ENCODE measurements around the gene DENND5A. TPM values are rescaled to one million over a fixed set of nuclear protein-coding genes. Genes with fewer than 3 reads are reported as not detected.
A peak's percentile ranks its signal among the peaks of the same experiment; 100 is the strongest.
"Not testable (repeated sequence)": the region's sequence is repeated elsewhere in the genome, so short reads cannot be mapped to it uniquely, and the experiment has no call there.

The DENND5A gene
- total RNA-seq, 1 donor from 2014 or later = 130 TPM

GRCh38 chr11:9099617-9100016 is 165.5 kb downstream of the DENND5A start:
- no peak for DNase-seq (ENCODE audit: low read depth in 2 of 2)

- not testable (repeated sequence) for DNase-seq (ENCODE audit: low read depth in 2 of 2)
Measured at GRCh38 chr11:9098455-9098854, 166.7 kb downstream of the DENND5A start.

GRCh38 chr11:9097186-9097943 is 167.8 kb downstream of the DENND5A start:
- DNase-seq (ENCODE audit: low read depth in 2 of 2) = not testable (repeated sequence)

- no peak for DNase-seq (ENCODE audit: low read depth in 2 of 2)
Measured at GRCh38 chr11:9096427-9096826, 168.7 kb downstream of the DENND5A start.

GRCh38 chr11:9095421-9095820 is 169.7 kb downstream of the DENND5A start:
- DNase-seq (ENCODE audit: low read depth in 2 of 2) = no peak

- DNase-seq (ENCODE audit: low read depth in 2 of 2) = no peak
Measured at GRCh38 chr11:9094420-9094819, 170.7 kb downstream of the DENND5A start.

- DNase-seq (ENCODE audit: low read depth in 2 of 2) = peak; percentile 2 to 30
Measured at GRCh38 chr11:9092853-9093778, 172.0 kb downstream of the DENND5A start.

GRCh38 chr11:9092072-9092471 is 173.1 kb downstream of the DENND5A start:
- no peak for DNase-seq (ENCODE audit: low read depth in 2 of 2)

GRCh38 chr11:9091044-9091922 is 173.9 kb downstream of the DENND5A start, which contains the start of gene SCUBE2:
SCUBE2 (minus strand) TSS chr11:9091599; CDS start chr11:9091528, 71 bp downstream.
- DNase-seq (ENCODE audit: low read depth in 2 of 2) = no peak

GRCh38 chr11:9090488-9091043 is 174.6 kb downstream of the DENND5A start:
- DNase-seq (ENCODE audit: low read depth in 2 of 2) = no peak

GRCh38 chr11:9089636-9090035 is 175.5 kb downstream of the DENND5A start:
- no peak for DNase-seq (ENCODE audit: low read depth in 2 of 2)

GRCh38 chr11:9089061-9089460 is 176.1 kb downstream of the DENND5A start:
- no peak for DNase-seq (ENCODE audit: low read depth in 2 of 2)

Other genes starting within 250 kb of the DENND5A start
- 0.77 and 1.5 TPM in 2 replicates for gene SCUBE2, start 173.8 kb downstream of the DENND5A start, total RNA-seq
- gene TMEM41B, start 49.2 kb upstream of the DENND5A start, total RNA-seq = 38.9 and 50.1 TPM in 2 replicates
- 108 and 112 TPM in 2 replicates for gene IPO7, start 119.3 kb upstream of the DENND5A start, total RNA-seq
- gene ZNF143, start 195.7 kb upstream of the DENND5A start, total RNA-seq = 27.6 and 29.5 TPM in 2 replicates

All from dermis microvascular lymphatic vessel endothelial cell (primary cell).